C4-2B (cell line): ENCODE data around the gene ADORA2A.

ENCODE experiments used
- H3K27ac ChIP-seq: fragments of 450-650 bp; 2 replicates; pipeline ENCODE4 v1.5.1; 2017
- CTCF ChIP-seq: fragments of 450-650 bp; conservative IDR thresholded peaks from 2 replicates; pipeline ENCODE4 v1.5.1; 2017; ENCODE audit warnings: mild to moderate bottlenecking
- ZFX ChIP-seq: fragments of 450-650 bp; IDR thresholded peaks from 2 replicates; pipeline ENCODE4 v1.6.1; 2017

Gene ADORA2A

GRCh38 chr22:24435323-24435645 lies 7.9 kb downstream of the ADORA2A start:
- TF ChIP-seq CTCF (no peak), ZFX (no peak)
- no peak overlapping the region for H3K27ac ChIP-seq

GRCh38 chr22:24435861-24436371 lies 8.5 kb downstream of the ADORA2A start:
- TF ChIP-seq ZFX (no peak), CTCF (no peak)
- no peak overlapping the region for H3K27ac ChIP-seq

- H3K27ac ChIP-seq = no peak overlapping the region
- TF ChIP-seq CTCF (no peak), ZFX (no peak)
These were observed 9.2 kb downstream of the ADORA2A start for GRCh38 chr22:24436553-24436952.

- TF ChIP-seq ZFX = no peak
- no peak overlapping the region for H3K27ac ChIP-seq
These were observed 9.7 kb downstream of the ADORA2A start for GRCh38 chr22:24437091-24437490.

- no peak; the same call in 1 of the 2 replicates for TF ChIP-seq CTCF
- TF ChIP-seq ZFX = no peak
- no peak overlapping the region for H3K27ac ChIP-seq
These were observed 10.4 kb downstream of the ADORA2A start for GRCh38 chr22:24437741-24438328.

- H3K27ac ChIP-seq = no peak overlapping the region
- TF ChIP-seq ZFX = no peak
- no peak for TF ChIP-seq CTCF
These were observed 12.9 kb downstream of the ADORA2A start for GRCh38 chr22:24440270-24440717.

GRCh38 chr22:24440718-24441405 lies 13.5 kb downstream of the ADORA2A start:
- no peak for TF ChIP-seq ZFX
- no peak for TF ChIP-seq CTCF
- no peak overlapping the region for H3K27ac ChIP-seq
